ENCODE measurements around the gene CDH23. TPM values are rescaled to one million over a fixed set of nuclear protein-coding genes. Genes with fewer than 3 reads are reported as not detected.

The CDH23 gene
- total RNA-seq, 4 donors from 2014 or later, result 2.9 to 16.1 (median 5.9) TPM

DNA sequence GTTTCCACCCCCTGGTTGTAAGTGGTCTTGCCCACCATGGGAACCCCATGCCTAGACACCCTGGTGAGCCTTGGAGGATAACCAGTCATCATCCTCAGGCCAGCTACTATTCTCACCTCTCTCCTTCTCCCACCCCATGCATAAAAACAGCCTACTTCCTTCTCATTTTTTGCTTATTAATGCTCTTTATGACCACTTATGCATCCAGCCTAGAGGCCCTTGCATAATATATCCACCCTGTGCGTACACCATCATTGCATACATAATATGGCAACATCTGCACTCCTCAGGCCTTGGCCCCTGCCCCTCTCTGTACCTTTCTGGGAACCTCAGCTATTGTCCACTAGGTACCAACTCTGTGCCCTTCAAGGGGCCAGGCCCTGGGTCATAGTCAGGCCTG is 91.0 kb downstream of the CDH23 start:
- Histone ChIP-seq H3K27me3 (no peaks in the 10 kb centered on the region), H3K9me3 (peaks cover 0 to 3% of the 10 kb centered on the region in 2 donors), H3K36me3 (no peaks in the 10 kb centered on the region), H3K4me3 (no peak overlapping the region), H3K27ac (no peak overlapping the region), H3K4me1 (no peaks in the 10 kb centered on the region)
- intact Hi-C loops (cut with DNase I; ENCODE audit: low total_unique reads) (no loop called here), in situ Hi-C loops (cut with MboI; ENCODE audit: low pct_ligation_motif_present in 1 of 4, low pct_unique_long_range_greater_than_20kb in 1 of 4, low sequenced_read_pairs in 3 of 4) (no loop called here)
- no peak for DNase-seq
- TF ChIP-seq, protein P1, sequence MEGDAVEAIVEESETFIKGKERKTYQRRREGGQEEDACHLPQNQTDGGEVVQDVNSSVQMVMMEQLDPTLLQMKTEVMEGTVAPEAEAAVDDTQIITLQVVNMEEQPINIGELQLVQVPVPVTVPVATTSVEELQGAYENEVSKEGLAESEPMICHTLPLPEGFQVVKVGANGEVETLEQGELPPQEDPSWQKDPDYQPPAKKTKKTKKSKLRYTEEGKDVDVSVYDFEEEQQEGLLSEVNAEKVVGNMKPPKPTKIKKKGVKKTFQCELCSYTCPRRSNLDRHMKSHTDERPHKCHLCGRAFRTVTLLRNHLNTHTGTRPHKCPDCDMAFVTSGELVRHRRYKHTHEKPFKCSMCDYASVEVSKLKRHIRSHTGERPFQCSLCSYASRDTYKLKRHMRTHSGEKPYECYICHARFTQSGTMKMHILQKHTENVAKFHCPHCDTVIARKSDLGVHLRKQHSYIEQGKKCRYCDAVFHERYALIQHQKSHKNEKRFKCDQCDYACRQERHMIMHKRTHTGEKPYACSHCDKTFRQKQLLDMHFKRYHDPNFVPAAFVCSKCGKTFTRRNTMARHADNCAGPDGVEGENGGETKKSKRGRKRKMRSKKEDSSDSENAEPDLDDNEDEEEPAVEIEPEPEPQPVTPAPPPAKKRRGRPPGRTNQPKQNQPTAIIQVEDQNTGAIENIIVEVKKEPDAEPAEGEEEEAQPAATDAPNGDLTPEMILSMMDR (IDR thresholded peaks at IDR 0.05), result no peak
- no peak for TF ChIP-seq POLR2AphosphoS5 (IDR thresholded peaks at IDR 0.05)
- no peak for TF ChIP-seq POLR2A (IDR thresholded peaks at IDR 0.05)
- TF ChIP-seq EP300 (IDR thresholded peaks at IDR 0.05; ENCODE audit: low read depth), result no peak
- WGBS, 2 donors (ENCODE audit: low coverage in 1 of 2), result 87 to 100% methylated on average over 1 of the region's 1 CpG

DNA sequence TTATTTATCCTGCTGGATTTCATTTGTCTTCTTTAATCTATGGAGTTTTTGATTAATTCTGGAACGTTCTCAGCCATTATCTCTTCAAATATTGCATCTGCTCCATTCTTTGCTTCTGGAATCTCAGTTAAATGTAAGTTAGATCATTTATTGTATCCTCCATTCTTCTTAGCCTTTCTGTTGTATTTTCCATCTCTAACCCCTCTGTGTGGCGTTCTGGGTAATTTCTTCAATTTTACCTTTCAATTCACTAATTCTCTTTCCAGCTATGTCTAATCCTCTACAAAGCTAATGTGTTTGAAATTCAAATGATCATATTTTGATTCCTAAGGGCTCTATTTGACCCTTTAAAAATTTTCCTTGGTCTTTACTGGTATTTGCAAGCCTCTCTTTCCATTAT is 92.4 kb downstream of the CDH23 start:
- 95 to 98% methylated on average over 2 of the region's 2 CpGs for WGBS, 2 donors (ENCODE audit: low coverage in 1 of 2)
- no peaks in the 10 kb centered on the region for H3K36me3 ChIP-seq
- H3K27me3 ChIP-seq, result no peaks in the 10 kb centered on the region
- TF ChIP-seq POLR2A (IDR thresholded peaks at IDR 0.05), result no peak
- TF ChIP-seq POLR2AphosphoS5 (IDR thresholded peaks at IDR 0.05), result no peak
- TF ChIP-seq EP300 (IDR thresholded peaks at IDR 0.05; ENCODE audit: low read depth), result no peak
- TF ChIP-seq, protein P1 (IDR thresholded peaks at IDR 0.05), result no peak
- no peaks in the 10 kb centered on the region for H3K4me1 ChIP-seq
- intact Hi-C loops (cut with DNase I; ENCODE audit: low total_unique reads), result no loop called here
- H3K4me3 ChIP-seq, result no peak overlapping the region
- no peak for DNase-seq
- peaks cover 0 to 3% of the 10 kb centered on the region in 2 donors for H3K9me3 ChIP-seq
- H3K27ac ChIP-seq, result no peak overlapping the region
- in situ Hi-C loops (cut with MboI; ENCODE audit: low pct_ligation_motif_present in 1 of 4, low pct_unique_long_range_greater_than_20kb in 1 of 4, low sequenced_read_pairs in 3 of 4), result no loop called here

DNA sequence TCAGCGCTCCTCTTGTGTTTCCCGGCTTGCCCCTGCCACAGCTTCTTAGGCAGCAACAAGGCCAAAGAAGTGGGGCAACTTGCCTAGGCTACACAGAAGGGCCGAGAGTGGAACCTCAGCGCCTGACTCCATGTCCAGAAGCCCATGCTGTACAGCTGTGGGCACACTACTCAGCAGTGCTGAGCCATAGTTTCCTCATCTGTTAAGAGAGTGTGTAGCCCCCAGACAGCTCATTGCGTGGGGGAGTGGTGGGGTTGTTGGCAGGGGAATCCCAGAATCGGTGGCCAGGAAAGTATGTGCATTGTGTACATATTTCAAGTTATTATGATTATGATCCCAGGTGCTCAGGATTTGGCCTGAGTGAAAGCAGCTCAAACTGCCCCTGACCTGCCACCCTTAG is 96.2 kb downstream of the CDH23 start:
- Histone ChIP-seq H3K9me3 (peaks cover 0 to 3% of the 10 kb centered on the region in 2 donors), H3K4me3 (no peak overlapping the region), H3K27ac (no peak overlapping the region), H3K4me1 (no peaks in the 10 kb centered on the region), H3K36me3 (no peaks in the 10 kb centered on the region), H3K27me3 (no peaks in the 10 kb centered on the region)
- TF ChIP-seq, protein P1 (IDR thresholded peaks at IDR 0.05), result no peak
- TF ChIP-seq POLR2AphosphoS5 (IDR thresholded peaks at IDR 0.05) (no peak), EP300 (IDR thresholded peaks at IDR 0.05; ENCODE audit: low read depth) (no peak), POLR2A (IDR thresholded peaks at IDR 0.05) (no peak)
- in situ Hi-C loops (cut with MboI; ENCODE audit: low pct_ligation_motif_present in 1 of 4, low pct_unique_long_range_greater_than_20kb in 1 of 4, low sequenced_read_pairs in 3 of 4), result no loop called here
- no peak for DNase-seq
- intact Hi-C loops (cut with DNase I; ENCODE audit: low total_unique reads), result no loop called here
- WGBS, 2 donors (ENCODE audit: low coverage in 1 of 2), result 74 to 95% methylated on average over 4 to 6 of the region's 6 CpGs

DNA sequence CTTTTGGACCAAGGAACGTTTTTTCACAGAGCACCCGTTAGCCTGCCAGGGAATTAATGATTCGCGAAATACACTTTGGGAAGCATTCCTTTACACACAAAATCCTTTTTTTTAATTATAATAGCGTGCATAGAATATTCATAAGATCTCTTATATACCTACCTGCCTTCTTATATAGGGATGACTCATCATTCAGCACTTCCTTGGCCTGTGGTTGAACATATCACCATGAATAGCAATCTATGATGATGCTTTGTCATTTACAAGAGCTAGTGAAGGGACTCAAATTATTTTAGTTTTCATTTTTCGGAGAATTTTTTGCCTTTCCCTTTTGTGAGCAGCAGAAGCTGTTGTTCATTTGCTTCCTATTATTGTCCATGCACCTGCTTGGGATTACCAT is 97.0 kb downstream of the CDH23 start:
- intact Hi-C loops (cut with DNase I; ENCODE audit: low total_unique reads) (no loop called here), in situ Hi-C loops (cut with MboI; ENCODE audit: low pct_ligation_motif_present in 1 of 4, low pct_unique_long_range_greater_than_20kb in 1 of 4, low sequenced_read_pairs in 3 of 4) (no loop called here)
- no peak overlapping the region for H3K4me3 ChIP-seq
- peaks cover 0 to 3% of the 10 kb centered on the region in 2 donors for H3K9me3 ChIP-seq
- TF ChIP-seq POLR2A (IDR thresholded peaks at IDR 0.05), result no peak
- TF ChIP-seq, protein P1 (IDR thresholded peaks at IDR 0.05), result no peak
- no peak for TF ChIP-seq EP300 (IDR thresholded peaks at IDR 0.05; ENCODE audit: low read depth)
- TF ChIP-seq POLR2AphosphoS5 (IDR thresholded peaks at IDR 0.05), result no peak
- H3K36me3 ChIP-seq, result no peaks in the 10 kb centered on the region
- H3K27ac ChIP-seq, result no peak overlapping the region
- DNase-seq, result no peak
- 79 to 86% methylated on average over 6 of the region's 6 CpGs for WGBS, 2 donors (ENCODE audit: low coverage in 1 of 2)
- no peaks in the 10 kb centered on the region for H3K4me1 ChIP-seq
- H3K27me3 ChIP-seq, result no peaks in the 10 kb centered on the region

Measured in transverse colon (tissue), 4 donors.